ENCODE measurements around the gene JMJD7.

JMJD7 gene

GRCh38 chr15:41822957-41823356 is 4.9 kb upstream of the JMJD7 start:
- no peak for DNase-seq

GRCh38 chr15:41823502-41823901 is 4.4 kb upstream of the JMJD7 start:
- DNase-seq = no peak

- DNase-seq = no peak
Measured at GRCh38 chr15:41824062-41824745, 3.7 kb upstream of the JMJD7 start.

GRCh38 chr15:41825145-41825544 is 2.7 kb upstream of the JMJD7 start:
- no peak for DNase-seq

GRCh38 chr15:41825572-41826535 is 2.0 kb upstream of the JMJD7 start:
- no peak for DNase-seq

- DNase-seq = no peak
Measured at GRCh38 chr15:41827290-41827879, 507 bp upstream of the JMJD7 start.

- no peak for DNase-seq
Measured at GRCh38 chr15:41828807-41829141, 882 bp downstream of the JMJD7 start.

- no peak for DNase-seq
Measured at GRCh38 chr15:41829959-41830646, 2.2 kb downstream of the JMJD7 start.

GRCh38 chr15:41831291-41831690 is 3.4 kb downstream of the JMJD7 start:
- peak; percentile 77 for DNase-seq

- no peak for DNase-seq
Measured at GRCh38 chr15:41832208-41832607, 4.3 kb downstream of the JMJD7 start.

- DNase-seq = no peak
Measured at GRCh38 chr15:41832875-41833274, 5.0 kb downstream of the JMJD7 start.

- no peak for DNase-seq
Measured at GRCh38 chr15:41834096-41834495, 6.2 kb downstream of the JMJD7 start.

GRCh38 chr15:41836073-41836472 is 8.2 kb downstream of the JMJD7 start:
- no peak for DNase-seq

GRCh38 chr15:41836713-41837454 is 9.0 kb downstream of the JMJD7 start:
- no peak for DNase-seq

GRCh38 chr15:41838400-41838897 is 10.6 kb downstream of the JMJD7 start, which contains the start of gene PLA2G4B:
TSS of gene PLA2G4B (plus strand) at chr15:41838847. CDS start at chr15:41838914, 67 bp downstream.
- no peak for DNase-seq

GRCh38 chr15:41839781-41840491 is 12.0 kb downstream of the JMJD7 start:
- no peak for DNase-seq

- no peak for DNase-seq
Measured at GRCh38 chr15:41840673-41841072, 12.8 kb downstream of the JMJD7 start.

GRCh38 chr15:41841131-41841530 is 13.2 kb downstream of the JMJD7 start:
- DNase-seq = no peak

- DNase-seq = no peak
Measured at GRCh38 chr15:41842229-41842628, 14.3 kb downstream of the JMJD7 start.

- no peak for DNase-seq
Measured at GRCh38 chr15:41843571-41843970, 15.7 kb downstream of the JMJD7 start.

GRCh38 chr15:41844814-41845213 is 16.9 kb downstream of the JMJD7 start:
- no peak for DNase-seq
